Activated T-helper 1 cell treated with anti-CD3 and anti-CD28 coated beads, Interleukin-2, amount 50 U/mL, for 16 hours (primary cell): ENCODE measurements around the gene BRDT.

Experiments used
- DNase-seq, 2 donors: peaks; one replicate each; pipeline ENCODE4 v3.0.0-alpha.2; 2020; ENCODE audit warnings: low read depth in 1 of 2, low spot score in 1 of 2

Gene BRDT

DNA sequence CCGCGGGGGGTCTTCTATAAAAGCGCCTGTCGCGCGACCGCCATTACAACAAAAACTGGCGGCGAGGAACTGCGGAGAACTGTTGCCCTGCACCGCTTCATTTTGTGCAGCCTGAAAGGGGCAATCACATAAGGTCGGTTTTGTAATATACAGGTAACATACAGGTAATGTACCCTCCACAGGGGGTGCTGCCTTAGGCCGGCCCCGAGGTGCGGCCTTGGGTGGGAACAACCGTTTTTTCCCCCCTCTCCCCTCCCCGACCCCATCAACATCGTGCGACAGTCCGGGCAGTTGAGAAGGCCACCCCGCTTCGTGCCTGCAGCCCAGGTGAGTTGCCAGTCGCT, at the start of gene BRDT:
Gene BRDT, plus strand, starts transcription at position 46 of the 344 bp plus-strand sequence. CDS start 13,354 bp downstream, outside the sequence.
- no peak for DNase-seq

DNA sequence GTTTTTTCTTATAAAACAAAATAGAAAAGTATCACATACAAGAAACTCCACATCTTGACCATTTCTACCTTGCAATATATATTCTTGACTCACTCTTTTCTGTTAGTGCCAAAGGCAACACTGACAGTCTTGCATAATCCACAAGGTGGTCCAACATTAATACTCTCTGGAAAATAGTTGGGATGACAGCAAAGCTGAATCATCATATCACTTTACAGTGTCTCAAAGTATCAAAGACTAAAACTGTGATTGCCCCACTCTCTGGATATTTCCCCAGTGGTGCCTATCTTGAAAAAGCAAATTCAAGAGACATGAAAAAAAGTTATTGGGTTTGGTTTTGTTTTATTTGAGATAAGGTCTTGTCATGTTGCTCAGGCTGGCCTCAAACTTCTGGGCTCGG, 48.6 kb upstream of the BRDT start:
- DNase-seq, result no peak

GRCh38 chr1:91901231-91901630, 48.0 kb upstream of the BRDT start:
- DNase-seq, result no peak

DNA sequence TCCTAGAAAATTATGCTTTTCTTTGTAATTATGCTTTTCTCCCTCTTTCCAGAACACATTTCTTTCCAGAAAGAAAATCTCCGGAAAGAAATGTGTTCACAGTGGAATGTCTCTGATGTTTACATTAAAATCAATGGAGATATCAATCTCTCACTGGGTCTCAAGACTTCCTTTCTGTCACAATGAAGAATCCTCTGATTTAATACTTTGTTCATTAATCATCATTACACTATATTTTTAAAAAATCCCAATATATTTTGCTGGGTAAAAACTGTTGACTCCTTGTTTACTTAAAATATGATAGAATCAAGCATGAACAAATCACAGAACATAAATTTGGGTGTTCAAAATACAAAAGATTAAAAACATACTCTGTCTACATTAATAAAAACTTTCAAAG, 36.9 kb upstream of the BRDT start:
- DNase-seq, result no peak

- no peak for DNase-seq
Measured at GRCh38 chr1:91913018-91913417, 36.2 kb upstream of the BRDT start.

DNA sequence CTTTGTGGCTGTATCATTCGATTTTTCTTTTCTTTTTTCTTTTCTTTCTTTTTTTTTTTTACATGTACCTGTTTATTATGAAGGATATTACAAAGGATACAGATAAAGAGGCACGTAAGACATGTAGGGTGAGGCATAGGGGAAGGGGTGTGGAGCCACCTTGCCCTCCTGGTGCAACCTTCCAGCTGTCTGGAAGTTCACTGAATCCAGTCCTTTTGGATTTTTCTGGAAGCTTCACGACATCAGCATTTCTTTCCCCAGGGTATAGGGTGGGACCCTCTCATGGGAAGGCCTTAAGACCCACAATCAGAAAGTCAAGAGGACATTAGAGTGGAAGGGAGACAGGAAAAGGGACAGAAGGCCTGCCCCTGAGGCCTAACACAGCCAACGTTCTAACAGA, 33.2 kb upstream of the BRDT start:
- DNase-seq, result no peak

DNA sequence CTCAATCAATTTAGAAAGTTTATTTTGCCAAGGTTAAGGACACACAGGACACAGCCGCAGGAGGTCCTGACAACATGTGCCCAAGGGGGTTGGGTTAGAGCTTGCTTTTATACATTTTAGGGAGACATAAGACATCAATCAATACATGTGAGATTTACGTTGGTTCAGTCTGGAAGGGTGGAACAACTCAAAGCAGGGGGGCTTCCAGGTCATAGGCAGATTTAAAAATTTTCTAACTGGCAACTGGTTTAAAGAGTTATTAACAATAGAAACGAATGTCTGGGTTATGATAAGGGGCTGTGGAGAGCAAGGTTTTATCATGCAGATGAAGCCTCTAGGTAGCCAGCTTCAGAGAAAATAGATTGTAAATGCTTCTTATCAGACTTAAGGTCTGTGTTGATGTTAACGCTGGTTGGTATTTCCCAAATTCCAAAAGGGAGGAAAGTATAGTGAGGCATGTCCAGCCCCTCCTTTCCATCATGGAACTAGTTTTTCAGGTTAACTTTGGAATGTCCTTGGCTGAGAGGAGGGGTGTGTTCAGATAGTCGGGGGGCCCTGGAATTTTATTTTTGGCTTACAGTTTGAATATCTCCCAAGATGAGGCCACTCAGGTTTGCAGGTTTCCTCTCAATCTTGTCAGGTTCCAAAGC, 32.3 kb upstream of the BRDT start:
- DNase-seq, result no peak

GRCh38 chr1:91919962-91920361, 29.2 kb upstream of the BRDT start:
- DNase-seq, result no peak

DNA sequence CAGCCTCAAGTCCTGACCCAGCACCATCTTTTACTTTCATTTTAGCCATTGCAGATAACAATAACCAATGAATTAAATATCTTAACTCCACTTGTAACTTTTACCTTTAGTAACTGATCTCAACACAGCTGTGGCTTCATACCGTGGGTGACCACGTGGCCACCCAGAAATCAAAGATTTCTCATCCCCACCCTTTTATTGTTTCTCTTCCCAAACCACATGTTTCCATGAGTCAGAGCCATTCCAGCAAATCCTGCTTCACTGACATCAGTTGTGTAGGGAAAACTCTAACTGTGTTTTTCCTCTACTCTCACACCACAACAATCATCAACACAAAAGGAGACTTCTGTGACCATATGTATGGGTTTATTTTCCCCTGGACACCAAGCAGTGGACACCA, 25.1 kb upstream of the BRDT start:
- DNase-seq, result no peak

- DNase-seq, result no peak
Measured at GRCh38 chr1:91925644-91926435, 23.4 kb upstream of the BRDT start.

- no peak for DNase-seq
Measured at GRCh38 chr1:91928026-91928425, 21.2 kb upstream of the BRDT start.

DNA sequence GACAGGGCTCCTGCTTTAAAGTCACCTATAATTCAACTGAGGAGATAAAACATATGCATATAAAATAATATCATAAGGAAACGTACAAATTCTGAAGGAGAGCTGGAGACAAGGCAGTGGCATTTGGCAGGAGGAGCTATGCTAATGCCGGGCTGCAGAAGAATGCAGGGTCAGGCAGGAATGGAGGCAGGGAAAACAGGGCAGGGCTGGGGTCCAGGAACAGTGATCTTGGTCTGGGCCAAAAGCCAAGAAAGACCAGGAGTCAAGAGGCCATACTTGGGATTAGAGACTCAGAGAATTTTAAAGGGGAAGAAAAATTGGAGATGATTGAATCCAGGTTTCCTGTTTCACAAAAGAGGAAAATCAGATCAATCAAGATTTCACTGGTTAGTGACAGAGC, 20.0 kb upstream of the BRDT start:
- no peak for DNase-seq

DNA sequence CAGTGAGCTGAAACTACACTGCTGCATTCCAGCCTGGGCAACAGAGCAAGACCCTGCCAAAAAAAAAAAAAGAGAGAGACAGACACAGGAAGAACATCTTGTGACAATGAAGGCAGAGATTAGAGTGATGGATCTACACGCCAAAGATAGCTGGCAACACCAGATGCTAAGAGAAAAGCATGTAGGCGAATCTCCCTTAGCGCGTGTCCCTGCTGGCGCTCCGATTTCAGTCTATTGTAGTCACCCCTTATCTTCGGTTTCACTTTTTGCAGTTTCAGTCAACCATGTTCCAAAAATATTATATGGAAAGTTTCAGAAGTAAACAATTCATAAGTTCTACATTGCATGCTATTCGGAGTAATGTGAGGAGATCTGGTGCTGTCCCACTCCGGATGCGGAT, 11.6 kb upstream of the BRDT start:
- no peak for DNase-seq

DNA sequence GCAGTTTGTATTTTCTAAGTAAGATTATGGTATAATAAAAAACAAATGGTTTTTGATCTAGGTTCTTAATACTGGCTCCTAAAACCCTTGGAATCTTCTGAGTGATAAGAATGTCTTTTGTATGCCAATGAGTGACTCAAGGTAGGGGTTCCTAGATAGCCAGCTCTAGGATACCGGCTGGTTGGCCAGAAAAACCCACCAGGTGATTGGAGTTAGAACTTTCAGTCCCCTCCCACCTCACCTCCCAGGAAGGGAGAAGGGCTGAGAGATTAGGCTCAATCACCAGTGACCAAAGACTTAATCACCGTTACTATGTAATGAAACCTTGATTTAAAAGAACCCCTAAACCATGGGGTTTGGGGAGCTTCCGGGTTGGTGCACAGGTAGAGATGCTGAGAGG, 8.7 kb upstream of the BRDT start:
- no peak for DNase-seq

DNA sequence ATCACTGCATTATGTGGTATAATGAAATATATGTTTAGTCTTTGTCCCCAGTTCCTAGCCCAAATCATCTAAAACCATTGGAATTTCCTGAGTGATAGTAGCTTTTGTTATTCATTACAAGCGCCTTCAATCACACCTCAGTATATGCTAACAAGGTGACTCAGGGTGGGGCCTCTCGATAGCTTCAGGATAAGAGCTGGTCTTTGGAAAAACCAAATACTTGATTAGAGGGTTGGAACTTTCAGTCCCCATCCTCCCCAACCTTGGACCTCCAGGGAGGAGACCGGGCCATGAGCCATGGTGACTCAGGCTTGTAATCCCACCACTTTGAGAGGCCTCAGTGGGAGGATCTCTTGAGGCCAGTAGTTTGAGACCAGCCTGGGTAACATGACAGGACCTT, 5.1 kb upstream of the BRDT start:
- no peak for DNase-seq

DNA sequence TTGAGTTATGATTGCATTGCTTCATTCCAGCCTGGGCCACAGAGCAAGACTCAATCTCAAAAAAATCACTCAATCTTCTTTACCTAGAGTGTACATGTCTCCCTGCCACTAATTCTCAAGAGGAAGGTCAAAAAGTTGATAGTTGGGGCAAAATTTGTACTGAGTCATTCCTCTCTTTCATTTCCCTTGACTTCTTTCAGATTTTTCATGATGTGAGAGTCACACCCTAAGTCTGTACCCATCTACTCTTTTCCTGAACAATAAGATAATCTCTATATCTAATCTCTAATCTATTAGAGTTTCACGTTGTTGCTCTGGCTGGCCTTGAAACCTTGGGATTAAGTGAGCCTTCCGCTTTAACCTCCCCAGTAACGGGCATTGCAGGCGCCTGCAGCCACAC, 1.1 kb upstream of the BRDT start:
- no peak for DNase-seq

DNA sequence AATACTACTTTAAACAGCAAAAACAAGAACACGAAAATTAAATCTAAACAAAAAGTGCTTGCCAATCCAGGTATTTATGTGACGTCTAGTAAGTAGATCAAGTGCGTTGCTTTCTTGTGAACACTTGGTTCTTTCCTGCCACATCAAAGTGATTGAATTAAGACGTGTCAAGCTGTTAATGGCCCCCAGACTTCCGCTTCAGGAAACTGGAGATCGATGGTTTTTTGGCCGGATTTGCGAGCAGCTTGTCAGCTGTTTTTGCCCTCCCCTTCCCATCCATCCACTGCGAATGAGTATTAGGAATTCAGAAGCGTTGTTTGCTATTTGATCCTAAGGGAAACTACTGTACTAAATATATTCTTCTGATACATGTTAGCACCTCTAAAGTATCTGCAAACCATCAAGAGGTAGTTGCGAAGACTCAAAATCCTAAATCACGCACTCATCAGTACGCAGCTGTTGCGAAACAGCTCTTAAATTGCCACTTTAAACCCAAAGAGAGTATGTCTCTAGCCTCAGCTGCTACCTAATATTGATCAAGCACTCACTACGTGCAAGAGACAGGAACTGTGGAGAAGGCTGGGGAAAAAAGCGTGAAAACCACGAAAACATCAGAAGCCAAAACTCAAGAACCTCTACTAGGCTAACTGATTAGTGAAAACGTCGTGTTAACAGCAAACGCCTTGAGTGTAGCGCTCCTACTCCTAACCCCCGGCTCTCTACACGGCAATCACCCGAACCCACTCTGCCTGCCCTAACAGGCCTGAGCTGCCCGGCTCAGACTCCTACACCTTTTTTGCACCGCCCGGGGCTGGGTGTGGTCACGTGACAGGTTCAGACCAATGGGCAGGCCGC, 473 bp upstream of the BRDT start:
- DNase-seq, result peak in 1 of 2 donors; percentile 25

GRCh38 chr1:91952187-91952586, 3.0 kb downstream of the BRDT start:
- no peak for DNase-seq

GRCh38 chr1:91958926-91959325, 9.7 kb downstream of the BRDT start:
- no peak for DNase-seq

- DNase-seq, result no peak
Measured at GRCh38 chr1:91968334-91968733, 19.1 kb downstream of the BRDT start.

GRCh38 chr1:91979383-91979782, 30.2 kb downstream of the BRDT start:
- no peak for DNase-seq

DNA sequence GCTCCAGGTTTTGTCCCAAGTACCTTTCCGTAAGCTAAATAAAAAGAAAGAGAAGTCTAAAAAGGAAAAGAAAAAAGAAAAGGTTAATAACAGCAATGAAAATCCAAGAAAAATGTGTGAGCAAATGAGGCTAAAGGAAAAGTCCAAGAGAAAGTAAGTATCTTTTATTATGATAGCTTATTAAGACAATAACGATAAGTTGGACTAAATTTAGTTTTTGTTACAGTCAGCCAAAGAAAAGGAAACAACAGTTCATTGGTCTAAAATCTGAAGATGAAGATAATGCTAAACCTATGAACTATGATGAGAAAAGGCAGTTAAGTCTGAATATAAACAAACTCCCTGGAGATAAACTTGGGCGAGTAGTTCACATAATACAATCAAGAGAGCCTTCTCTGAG, 31.5 kb downstream of the BRDT start:
- DNase-seq, result no peak
